Right forelimb (tissue), 1 donor: ENCODE measurements around the gene PSKH1.
A peak's percentile ranks its signal among the peaks of the same experiment; 100 is the strongest.
"Not testable (repeated sequence)": the region's sequence is repeated elsewhere in the genome, so short reads cannot be mapped to it uniquely, and the experiment has no call there.

Experiments used
- DNase-seq: peaks from one replicate; pipeline ENCODE4 v3.0.0-alpha.2; 2018

Gene PSKH1

DNA sequence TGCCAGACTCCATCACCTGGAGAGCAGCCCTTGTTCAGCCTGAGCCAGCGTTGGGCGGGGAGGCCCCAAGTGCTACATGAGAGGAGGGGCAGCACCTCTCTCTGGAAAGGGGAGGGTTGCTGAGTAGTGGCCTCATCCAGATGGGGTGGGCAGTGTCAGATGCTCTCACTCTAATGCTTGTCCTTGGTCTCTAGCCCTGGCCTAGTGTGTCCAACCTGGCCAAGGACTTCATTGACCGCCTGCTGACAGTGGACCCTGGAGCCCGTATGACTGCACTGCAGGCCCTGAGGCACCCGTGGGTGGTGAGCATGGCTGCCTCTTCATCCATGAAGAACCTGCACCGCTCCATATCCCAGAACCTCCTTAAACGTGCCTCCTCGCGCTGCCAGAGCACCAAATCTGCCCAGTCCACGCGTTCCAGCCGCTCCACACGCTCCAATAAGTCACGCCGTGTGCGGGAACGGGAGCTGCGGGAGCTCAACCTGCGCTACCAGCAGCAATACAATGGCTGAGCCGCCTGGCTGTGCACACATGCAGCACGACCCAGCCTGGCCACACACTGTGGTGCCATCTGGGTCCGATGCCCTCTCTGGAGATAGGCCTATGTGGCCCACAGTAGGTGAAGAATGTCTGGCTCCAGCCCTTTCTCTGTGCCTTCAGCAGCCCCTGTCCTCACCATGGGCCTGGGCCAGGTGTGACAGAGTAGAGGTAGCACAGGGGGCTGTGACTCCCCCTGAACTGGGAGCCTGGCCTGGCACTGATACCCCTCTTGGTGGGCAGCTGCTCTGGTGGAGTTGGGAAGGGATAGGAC, 34.3 kb downstream of the PSKH1 start:
- peak; percentile 27 for DNase-seq

DNA sequence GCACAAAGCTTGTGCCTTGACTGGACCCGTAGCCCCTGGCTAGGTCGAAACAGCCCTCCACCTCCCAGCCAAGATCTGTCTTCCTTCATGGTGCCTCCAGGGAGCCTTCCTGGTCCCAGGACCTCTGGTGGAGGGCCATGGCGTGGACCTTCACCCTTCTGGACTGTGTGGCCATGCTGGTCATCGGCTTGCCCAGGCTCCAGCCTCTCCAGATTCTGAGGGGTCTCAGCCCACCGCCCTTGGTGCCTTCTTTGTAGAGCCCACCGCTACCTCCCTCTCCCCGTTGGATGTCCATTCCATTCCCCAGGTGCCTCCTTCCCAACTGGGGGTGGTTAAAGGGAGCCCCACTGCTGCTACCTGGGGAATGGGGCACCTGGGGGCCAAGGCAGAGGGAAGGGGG, 35.1 kb downstream of the PSKH1 start:
- DNase-seq = no peak

DNA sequence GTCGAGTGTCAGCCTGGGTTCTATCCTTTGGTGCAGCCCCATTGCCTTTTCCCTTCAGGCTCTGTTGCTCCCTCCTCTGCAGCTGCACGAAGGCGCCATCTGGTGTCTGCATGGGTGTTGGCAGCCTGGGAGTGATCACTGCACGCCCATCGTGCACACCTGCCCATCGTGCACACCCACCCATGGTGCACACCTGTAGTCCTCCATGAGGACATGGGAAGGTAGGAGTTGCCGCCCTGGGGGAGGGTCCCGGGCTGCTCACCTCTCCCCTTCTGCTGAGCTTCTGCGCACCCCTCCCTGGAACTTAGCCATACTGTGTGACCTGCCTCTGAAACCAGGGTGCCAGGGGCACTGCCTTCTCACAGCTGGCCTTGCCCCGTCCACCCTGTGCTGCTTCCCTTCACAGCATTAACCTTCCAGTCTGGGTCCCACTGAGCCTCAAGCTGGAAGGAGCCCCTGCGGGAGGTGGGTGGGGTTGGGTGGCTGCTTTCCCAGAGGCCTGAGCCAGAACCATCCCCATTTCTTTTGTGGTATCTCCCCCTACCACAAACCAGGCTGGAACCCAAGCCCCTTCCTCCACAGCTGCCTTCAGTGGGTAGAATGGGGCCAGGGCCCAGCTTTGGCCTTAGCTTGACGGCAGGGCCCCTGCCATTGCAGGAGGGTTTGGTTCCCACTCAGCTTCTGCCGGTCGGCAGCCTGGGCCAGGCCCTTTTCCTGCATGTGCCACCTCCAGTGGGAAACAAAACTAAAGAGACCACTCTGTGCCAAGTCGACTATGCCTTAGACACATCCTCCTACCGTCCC, 35.7 kb downstream of the PSKH1 start:
- peak; percentile 81 for DNase-seq

DNA sequence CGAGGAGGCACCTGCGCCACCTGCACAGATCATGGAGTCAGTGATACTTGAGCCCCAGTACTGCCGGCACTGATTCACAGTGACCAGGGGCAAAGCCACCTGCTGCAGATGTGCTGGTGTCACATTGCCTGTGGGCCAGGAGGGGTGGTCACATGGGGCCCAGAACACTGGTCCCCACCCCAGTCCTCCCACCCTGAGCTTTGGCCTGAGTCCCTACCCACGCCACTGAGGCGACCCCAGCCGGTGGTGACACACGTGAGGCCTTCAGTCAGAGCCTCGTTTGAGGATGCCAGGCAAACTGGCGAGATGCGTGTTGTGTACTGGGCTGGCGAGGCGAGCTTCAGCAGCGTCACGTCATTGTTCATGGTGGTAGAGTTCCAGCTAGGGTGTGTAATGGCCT, 37.1 kb downstream of the PSKH1 start:
- no peak for DNase-seq

DNA sequence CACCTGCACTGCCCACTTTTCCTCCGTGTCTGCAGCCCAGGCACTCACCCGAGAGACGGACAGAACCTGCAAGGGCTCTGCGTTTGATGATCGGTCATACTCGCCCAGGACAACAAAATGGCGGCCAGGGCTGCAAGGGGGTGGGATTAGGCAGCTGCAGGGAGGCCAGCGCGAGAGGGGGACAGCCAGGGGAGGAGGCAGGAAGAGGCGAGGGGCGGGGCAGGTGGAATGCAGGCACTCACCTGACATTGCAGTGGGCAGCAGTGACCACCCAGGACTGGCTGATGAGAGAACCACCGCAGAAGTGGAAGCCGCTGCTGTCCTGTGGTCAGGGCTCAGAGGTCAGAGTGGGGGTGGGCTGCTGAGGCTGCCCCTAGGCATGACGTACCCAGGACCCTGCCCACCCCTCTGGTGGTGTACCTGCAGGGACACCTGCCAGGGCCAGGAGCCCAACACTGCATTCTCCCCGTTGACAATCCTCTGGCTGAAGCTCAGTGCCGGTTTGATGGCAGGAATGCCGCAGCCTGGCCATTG, 37.7 kb downstream of the PSKH1 start:
- no peak for DNase-seq

DNA sequence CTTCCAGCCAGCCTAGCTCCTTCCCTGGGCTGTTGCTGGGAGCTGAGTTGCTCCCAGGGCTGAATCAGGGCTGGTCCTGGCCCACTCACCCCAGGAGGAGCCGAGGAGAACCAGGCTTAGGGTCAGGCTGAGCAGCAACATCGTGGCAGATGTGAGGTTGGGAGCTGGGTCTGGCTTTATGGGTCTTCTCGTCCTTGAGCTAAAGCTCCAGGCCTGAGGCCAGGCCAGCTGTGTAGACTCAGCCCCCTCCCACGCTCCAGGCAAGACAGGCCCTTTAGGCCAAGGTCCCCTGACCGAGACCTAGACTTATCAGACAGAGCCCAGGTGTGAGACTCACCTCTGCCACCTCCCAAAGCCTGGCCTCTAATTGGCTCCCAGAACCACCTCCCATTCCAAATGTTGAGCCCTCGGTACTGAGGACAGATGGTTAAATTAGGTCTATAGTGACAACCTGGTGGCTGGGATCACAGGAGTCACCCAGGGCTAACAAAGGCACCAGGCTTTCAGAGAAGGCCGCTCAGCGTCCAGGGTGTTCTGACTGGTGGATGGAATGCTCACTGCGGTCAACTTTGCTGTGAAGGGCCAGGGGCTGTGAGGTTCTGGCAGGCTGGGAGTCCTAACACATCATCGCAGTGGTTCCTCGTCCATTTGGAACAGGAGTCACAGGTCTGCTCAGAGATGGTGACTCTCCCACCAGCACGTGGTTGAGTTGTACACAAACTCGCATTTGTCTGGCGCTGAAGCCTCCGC, 38.8 kb downstream of the PSKH1 start, which contains the start of gene CTRL:
Gene CTRL, minus strand, starts transcription at position 151 of the 750 bp plus-strand sequence. Its CDS starts 10 bp downstream, at position 141.
- DNase-seq = no peak

DNA sequence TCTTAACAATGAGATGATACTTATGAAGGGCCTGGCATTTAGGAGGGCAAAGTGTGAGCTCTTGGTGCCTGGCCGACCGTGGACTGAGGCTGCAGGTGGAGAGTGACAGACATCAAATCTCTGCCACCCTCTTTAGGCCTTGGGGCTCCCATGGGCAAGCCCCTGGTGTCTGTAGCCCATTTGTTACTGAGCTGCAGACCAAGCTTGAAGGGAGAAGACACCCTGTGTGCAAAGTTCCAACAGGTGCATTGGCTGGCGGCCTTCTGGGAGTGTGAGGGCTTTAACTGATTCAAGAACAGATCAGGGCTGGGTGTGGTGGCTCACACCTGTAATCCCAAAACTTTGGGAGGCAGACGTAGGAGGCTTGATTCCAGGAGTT, 39.4 kb downstream of the PSKH1 start:
- DNase-seq = peak; percentile 42

DNA sequence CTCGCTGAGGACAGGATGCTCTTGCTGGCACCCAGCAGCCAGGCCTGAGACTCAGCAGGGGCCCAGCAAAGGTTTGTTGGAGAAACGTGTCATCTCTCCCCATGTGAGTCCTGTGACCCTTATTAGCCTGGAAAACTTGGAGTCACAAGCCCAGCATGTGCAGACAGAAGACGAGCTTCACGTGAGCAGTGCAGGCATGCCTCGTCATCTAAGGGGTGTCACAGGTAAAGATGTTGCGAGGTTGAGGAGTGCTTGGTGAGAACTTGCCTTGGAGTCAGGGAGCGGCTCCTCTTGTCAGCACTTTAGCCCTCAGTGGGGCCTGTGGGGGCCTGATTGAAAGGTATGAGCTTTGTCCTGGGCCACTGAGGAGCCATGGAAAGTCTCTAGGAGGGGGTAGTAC, 40.8 kb downstream of the PSKH1 start:
- DNase-seq = peak; percentile 37

DNA sequence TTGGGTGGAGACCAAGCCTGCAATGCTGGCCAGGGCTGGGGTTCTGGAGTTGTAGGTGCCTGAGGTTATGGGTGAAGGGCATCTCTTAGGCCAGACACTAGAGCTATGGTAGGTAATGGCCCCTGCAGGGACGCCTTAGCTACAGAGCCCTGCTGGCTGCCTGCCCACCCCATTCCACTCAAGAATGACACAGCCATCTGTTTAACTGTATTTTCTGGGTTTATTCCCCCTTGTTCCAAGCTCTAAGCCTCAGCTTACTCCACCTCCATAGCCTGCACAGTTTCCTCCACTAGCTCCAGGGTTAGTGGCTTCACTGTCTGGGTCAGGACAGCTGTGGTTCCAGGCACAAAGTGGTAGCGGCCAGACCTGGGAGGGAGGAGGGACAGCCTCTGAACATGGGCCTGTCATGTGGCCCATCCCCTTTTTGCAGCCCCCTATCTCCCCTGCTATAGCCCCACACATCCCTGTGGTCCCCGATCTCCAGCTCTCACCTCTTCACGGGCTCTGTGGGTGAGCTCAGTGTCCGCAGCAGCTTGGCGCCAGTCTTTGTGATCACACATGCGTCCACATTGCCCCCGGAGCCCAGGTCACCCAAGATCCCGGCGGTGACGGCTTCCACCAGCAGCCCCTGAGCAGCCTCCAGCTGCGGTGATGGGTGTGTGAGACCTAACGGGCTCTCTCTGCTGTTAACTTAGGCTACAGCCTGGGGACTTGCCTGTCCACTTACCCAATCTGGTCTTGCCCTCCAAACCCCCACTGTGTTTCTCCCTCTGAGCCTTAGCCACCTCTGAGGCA, 41.4 kb downstream of the PSKH1 start:
- no peak for DNase-seq

DNA sequence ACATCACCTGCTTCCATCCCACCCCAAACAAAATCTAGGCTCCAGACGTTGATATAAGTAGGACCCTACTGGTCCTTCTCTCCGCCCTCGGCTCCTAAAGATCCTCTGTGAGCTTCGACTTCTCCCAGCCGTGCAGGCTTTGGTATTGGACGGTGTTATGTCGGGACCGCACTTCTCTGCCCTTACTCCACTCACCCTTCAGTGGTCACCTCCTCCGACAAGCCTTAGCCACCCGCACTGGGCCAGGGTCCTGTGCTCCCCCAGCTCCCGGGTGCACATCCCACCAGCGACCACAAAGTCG, 42.0 kb downstream of the PSKH1 start:
- DNase-seq = no peak

DNA sequence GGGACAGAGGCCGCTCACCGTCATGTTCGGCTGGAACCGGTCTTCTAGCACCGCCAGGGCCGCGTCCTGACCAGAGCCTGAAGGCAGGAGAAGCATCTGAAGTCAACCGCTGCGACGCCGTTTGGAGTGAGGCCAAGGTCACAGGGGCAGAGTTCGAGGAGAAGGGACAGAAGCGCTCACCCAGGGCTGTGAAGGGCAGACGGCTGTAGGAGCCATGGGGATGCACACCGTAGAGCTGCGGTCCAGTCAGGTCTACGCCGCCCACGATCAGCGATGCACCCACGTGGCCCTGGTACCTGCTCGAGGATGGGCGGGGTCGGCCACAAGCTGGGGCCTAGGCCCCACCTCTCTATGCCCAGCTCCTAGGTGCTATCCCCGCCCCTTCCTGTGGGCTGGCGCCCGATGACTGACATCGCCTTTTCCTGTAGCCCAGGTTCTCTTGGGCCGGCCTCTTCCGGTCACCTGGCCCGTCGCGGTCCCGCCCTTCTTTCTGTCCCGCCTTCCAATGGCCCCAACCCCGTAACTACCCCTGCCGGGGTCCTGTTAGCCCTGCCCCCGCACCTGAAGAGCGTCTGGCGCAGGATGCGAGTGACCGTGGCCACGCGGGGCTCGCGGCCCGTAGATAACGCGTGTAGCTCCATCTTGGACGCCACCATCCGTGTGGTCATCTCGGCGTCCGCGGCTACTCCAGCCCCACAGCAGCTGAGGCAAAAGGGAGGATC, 42.5 kb downstream of the PSKH1 start:
- peak; percentile 90 for DNase-seq

DNA sequence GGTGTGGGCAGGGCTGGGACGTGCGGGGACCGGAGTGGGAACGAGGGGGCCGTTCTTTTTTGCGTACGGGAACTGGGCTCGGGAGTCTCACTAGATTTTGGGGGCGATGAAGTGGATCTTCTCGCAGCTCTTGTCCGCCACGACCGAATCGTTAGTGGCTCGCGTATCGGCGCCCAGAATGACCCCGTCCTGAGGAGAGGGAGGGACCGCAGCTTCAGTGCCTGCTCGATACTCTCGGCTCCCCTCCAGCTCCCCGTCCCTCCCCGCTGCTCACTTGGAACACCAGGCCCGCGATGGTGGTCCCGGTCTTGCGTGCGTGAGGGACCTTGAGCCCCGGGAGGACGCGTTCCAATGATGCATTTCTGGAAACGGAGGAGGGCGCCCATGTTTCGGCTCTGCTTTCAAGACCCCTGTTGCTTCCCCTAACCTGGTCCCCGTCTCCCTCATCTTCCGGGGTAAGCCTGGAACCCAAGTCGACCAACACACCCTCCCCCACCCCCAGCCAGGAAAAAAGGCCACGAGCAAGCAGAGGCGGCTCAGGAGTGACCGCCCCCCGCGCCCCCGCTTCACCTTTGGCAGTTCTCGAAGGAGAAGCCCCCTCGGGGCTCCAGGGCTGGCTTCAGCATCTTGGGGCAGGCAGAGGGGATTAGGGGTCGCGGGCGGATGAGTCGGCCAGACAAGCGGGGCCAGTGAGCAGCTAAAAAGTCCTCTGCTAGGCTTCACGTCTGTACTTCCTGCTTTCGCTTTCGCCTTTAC, 43.2 kb downstream of the PSKH1 start, which contains the start of gene PSMB10:
Gene PSMB10, minus strand, starts transcription at position 727 of the 756 bp plus-strand sequence. Its CDS starts 101 bp downstream, at position 626.
- peak; percentile 75 for DNase-seq

DNA sequence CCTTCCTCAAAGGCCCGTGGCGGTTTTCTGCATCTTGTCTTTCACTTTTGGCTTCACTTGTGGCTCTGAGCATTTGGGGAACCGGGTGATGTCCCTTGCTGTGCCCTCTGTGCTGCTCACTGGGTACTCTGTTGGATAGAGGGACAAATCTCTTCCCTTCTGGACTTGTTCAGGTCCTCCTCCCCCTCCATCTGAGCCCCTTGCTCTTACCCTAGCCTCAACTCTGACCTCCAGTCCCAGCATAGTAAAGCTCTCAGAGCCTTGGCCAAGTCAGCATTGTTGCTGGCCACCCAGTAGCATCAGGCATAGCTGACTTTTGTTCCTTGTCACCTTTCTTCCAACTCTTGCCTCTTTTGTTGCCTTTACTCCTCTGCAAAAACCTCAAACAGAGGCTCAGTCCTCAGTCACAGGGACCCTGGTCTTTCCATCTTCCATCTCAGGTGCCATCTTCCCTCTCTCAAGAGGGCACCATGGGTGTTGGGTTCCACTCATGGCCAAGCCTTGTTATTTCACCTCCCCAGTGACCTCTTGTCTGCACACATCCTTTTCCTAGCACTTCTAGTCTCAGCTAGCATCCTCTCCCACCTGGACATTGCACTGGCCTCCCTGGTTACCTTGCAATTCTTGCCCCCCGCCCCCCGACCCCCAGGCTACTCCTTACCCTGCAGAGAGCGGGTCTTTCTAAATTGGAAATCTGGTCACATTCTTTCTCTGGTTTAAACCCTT, 44.0 kb downstream of the PSKH1 start:
- DNase-seq = no peak

DNA sequence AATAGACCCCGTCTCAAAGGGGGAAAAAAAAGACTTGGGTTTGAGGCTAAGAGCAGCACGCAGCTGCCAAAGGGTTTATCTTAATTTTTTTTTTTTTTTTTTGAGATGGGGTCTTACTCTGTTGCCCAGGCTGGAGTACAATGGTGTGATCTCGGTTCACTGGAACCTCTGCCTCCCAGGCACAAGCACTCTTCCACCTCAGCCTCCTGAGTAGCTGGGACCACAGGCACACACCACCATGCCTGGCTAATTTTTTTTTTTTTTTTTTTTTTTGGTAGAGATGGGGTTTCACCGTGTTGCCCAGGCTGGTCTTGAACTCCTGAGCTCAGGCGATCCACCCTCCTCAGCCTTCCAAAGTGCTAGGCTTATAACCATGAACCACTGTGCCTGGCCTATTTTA, 44.7 kb downstream of the PSKH1 start:
- not testable (repeated sequence) for DNase-seq

DNA sequence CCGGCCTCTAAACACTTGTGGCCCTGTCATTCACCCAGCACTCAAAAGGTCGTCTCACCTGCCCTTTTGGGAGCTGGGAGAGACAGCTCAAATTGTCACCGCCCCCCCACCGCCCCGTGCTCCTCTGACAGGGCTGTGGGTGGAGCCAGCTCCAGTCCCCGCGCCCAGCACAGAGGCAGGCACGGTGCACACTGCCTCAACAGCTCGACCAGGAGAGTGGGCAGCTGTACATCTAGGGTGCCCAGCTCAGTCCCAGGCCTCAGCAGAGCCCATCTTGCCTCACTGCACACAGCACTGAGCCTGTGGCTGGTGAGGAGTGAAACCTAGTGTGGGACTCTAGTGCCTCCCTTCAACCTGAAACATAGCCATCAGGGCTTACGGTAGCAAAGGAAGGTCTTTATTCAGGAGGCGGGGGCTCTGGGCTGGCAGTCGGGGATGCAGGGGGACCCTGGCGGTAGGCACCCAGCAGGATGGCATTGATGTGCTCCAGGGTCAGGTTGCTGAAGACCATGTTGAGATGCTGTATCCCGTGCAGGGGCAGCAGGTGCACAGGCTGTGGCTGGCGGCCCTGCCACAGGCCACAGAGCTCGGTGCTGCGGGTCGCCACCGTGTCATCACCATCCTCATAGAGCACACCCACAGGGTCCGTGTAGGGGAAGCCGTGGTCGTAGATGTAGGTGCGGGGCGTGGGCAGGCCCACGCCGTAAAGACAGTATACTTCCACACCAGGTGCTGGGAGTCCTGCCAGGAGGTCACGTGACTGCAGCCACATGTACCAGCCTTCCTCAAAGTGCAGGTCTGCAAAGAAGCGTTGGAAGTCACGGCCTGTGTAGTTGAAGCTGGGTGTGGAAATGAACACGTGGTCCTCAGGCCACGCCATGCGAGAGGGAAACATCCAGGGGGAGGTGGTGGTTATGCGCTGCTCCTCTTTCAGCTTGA, 46.7 kb downstream of the PSKH1 start:
- DNase-seq = no peak

DNA sequence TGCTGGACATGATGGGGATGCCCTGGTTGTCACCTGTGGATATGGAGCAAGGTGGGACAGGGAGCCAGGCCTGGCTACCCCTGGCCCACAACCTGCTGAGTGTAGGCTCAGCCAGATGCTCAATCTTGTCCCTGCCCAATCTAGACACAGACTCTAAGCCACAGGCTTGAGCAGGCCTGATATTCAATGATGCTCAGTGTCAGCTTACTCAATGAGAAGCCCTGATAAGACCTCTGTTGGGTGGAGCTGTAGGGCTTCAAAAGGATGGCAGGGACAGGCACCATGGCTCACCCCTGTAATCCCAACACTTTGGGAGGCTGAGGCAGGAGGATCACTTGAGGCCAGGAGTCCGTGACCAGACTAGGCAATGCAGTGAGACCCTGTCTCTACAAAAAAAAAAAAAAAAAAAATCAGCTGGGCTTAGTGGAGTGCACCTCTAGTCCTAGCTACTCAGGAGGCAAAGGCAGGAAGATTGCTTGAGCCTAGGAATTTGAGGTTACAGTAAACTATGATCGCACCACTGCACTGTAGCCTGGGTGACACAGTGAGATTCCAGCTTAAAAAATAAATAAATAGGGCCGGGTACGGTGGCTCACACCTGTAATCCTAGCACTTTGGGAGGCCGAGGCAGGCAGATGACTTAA, 47.5 kb downstream of the PSKH1 start:
- DNase-seq = no peak

DNA sequence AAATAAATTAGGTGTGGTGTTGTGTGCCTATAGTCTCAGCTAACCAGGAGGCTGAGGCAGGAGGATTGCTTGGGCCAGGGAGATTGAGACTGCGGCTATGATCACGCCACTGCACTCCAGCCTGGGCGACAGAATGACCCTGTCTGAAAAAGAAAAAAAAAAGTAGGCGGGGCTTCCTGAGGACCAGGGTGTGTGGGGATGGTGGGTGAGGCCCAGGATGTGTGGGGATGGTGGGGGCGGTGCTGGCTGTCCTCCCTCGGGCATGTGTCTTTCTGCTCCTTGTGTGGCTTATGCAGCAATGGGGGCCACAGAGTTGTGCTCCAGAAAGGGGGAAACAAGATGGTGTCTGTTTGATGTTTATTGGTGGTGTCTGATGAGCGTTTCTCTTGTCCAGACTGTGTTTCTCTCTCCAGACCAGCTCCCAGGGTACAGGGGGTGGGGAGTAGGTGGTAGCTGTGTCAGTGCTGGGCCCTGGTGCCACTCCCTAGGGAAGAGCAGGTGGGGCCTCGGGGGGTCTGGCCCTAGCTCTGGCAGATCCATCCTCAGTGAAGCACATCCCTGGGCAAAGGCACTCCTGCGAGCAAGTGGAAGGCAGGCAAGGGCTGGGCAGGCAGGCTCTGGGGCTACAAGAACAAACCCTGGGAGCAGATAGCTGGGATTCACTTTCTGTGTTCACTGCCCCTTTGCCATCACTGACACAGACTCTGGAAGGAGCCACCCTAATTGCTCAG, 48.6 kb downstream of the PSKH1 start:
- DNase-seq = no peak

DNA sequence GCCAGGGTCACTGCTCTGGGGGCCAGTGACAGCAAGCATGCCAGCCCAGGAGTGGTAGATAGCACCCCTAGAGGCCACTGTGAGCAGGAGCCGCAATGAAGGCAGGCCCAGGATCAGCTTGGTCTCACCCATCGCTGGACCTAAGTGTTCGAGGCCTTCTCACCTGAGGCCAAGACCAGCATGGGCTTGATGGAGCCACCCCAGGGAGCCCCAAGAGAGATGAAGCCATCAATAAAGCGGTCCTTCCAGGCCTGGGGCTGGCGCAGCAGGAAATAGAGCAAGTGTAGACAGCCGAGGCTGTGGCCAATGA, 49.1 kb downstream of the PSKH1 start:
- no peak for DNase-seq
